ENCODE results near the gene ALPP. TPM values are rescaled to one million over a fixed set of nuclear protein-coding genes. Genes with fewer than 3 reads are reported as not detected.

The ALPP gene
- total and polyA plus RNA-seq, 3 donors from 2014 or later, result 0.25 to 0.87 TPM; not detected in 1

DNA sequence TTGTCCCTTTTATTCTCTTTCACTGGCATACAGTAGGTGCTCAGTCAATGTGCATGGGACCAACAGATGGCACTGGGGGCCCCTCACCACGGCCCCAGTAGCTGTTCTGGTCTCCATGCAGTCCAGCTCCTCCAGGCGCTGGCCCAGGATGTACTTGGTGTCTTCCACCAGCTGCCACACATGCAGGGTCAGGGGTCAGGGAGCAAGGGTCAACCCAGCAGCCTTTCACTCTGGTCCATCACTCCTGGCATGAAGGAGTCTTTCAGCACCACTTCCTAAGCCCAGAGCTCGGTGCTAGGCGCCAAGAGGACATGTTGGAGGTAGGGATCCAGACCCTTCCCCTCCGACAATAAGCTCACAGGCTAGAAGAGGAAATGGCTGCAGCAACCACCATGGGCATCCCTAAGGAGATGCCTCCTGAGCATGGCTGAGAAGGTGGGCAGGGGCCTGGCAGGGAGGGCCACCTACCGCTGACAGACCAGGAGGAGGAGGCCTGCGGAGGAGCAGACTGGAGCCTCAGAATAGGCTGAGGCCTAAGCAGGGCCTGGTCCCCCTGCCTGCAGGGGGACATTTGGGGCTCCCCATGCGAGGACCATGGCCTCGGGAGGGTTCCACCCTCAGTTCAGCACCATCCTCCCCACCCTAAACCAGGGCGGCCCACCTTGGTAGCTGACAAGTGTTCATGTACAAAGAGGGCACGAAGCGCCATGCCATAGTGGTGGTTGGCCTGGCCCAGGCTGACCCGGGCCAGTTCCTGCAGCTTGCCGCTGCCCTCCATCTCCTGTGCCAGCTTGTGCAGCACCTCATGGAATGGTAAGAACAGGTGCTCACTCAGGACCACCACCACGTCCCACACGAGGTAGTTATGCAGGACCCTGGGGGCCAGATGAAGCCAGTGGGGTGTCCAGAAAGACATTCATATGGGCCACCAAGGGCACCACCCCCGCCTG lies 38.2 kb downstream of the ALPP start:
- DNase-seq, result no peak
- TF ChIP-seq, protein P1, sequence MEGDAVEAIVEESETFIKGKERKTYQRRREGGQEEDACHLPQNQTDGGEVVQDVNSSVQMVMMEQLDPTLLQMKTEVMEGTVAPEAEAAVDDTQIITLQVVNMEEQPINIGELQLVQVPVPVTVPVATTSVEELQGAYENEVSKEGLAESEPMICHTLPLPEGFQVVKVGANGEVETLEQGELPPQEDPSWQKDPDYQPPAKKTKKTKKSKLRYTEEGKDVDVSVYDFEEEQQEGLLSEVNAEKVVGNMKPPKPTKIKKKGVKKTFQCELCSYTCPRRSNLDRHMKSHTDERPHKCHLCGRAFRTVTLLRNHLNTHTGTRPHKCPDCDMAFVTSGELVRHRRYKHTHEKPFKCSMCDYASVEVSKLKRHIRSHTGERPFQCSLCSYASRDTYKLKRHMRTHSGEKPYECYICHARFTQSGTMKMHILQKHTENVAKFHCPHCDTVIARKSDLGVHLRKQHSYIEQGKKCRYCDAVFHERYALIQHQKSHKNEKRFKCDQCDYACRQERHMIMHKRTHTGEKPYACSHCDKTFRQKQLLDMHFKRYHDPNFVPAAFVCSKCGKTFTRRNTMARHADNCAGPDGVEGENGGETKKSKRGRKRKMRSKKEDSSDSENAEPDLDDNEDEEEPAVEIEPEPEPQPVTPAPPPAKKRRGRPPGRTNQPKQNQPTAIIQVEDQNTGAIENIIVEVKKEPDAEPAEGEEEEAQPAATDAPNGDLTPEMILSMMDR (IDR thresholded peaks at IDR 0.05), result no peak
- TF ChIP-seq POLR2A (IDR thresholded peaks at IDR 0.05), result no peak
- Histone ChIP-seq H3K27me3 (no peaks in the 10 kb centered on the region), H3K27ac (no peak overlapping the region), H3K36me3 (ENCODE audit: low read depth, missing control alignments) (no peaks in the 10 kb centered on the region), H3K9me3 (no peaks in the 10 kb centered on the region), H3K4me1 (peaks cover 8% of the 10 kb centered on the region), H3K4me3 (no peak overlapping the region)
- WGBS, 2 donors, result 90 to 100% methylated on average over 3 to 16 of the region's 17 CpGs
- intact Hi-C loops (cut with DNase I; ENCODE audit: low total_unique reads), result no loop called here

DNA sequence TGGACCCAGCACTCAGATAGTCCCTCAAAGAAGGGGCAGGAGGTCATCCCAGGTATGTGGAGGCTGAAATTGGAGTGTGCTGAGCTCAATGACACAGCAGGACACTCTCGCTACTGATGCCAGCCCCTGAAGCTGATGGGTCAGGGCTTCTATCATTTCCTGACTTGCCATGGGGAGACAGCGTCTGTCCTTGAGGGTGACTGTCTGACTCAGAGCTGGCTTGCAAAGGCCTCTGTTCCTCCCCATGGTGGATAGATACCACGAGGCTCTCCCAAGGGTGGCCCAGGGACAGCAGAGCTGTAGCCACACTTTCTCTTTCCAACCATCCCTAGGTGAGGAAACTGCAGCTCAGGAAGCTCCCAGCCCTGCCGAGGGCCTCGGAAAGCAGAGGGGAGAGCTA lies 38.9 kb downstream of the ALPP start:
- Histone ChIP-seq H3K27ac (no peak overlapping the region), H3K4me3 (no peak overlapping the region), H3K4me1 (peaks cover 8% of the 10 kb centered on the region), H3K36me3 (ENCODE audit: low read depth, missing control alignments) (no peaks in the 10 kb centered on the region), H3K27me3 (no peaks in the 10 kb centered on the region), H3K9me3 (no peaks in the 10 kb centered on the region)
- no peak for DNase-seq
- 79 to 83% methylated on average over 4 to 5 of the region's 5 CpGs for WGBS, 2 donors
- intact Hi-C loops (cut with DNase I; ENCODE audit: low total_unique reads), result no loop called here
- TF ChIP-seq POLR2A (IDR thresholded peaks at IDR 0.05), result no peak

DNA sequence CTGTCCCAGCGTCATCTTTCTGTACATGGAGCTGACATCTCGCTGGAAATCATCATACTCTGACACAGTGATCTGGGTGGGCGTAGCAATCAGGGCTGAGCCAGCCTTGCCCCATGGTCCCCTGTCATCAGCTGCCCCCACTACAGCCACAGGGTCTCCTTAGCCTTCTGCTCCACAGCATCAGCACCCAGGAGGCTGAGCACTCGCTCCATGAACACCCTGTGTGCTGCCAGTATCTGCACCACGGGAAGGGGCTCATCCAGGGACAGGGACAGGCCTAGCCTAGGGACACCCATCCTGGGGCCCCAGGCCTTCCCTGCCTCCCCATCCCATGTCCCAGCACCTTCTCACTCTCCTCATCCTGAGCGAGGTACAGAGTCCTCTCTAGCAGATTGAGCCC lies 39.5 kb downstream of the ALPP start:
- H3K4me3 ChIP-seq, result no peak overlapping the region
- DNase-seq, result no peak
- H3K9me3 ChIP-seq, result no peaks in the 10 kb centered on the region
- peaks cover 8% of the 10 kb centered on the region for H3K4me1 ChIP-seq
- TF ChIP-seq, protein P1 (IDR thresholded peaks at IDR 0.05), result no peak
- TF ChIP-seq POLR2A (IDR thresholded peaks at IDR 0.05), result no peak
- no peaks in the 10 kb centered on the region for H3K36me3 ChIP-seq (ENCODE audit: low read depth, missing control alignments)
- WGBS, 2 donors, result 68 to 72% methylated on average over 3 to 6 of the region's 6 CpGs
- intact Hi-C loops (cut with DNase I; ENCODE audit: low total_unique reads), result no loop called here
- no peak overlapping the region for H3K27ac ChIP-seq
- H3K27me3 ChIP-seq, result no peaks in the 10 kb centered on the region

DNA sequence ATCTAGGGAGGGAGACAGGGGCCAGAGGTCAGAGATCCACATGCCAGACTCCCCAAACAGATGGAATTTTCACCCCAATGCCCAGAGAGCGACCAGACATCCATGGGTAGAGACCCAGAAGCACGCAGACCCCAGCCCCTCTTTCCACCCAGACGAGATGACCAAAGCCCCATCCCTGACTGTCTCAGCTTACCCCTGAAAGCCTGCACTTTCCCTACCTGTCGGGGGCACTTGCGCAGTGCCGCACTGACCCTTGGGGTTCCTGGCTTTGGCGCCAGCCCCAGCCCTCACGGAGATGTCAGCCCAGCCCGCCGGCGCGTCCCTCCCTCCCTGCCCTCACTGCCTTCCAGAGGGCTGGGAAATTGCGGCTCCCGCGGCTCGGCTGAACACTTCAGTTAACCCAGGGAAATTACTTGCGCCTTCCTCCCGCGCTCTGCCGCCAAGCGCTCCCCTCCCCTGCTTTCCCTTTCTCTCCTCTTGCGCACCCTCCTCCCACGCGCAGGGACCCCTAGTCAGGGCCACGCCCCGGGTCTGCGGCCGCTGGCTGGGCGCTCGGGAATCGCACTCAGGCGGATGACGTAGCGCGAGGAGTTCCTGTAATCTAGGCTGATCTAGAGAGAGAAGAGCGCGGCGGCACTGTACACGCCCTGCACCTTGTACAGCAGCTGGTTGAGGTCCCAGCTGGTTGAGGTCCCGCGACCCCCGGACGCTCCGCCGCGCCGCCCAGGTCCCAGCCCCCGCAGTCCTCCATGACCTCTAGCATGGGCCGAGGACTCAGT lies 40.1 kb downstream of the ALPP start:
- Histone ChIP-seq H3K36me3 (ENCODE audit: low read depth, missing control alignments) (no peaks in the 10 kb centered on the region), H3K4me1 (peaks cover 8% of the 10 kb centered on the region), H3K4me3 (peak overlapping the region; percentile 29), H3K27ac (no peak overlapping the region), H3K27me3 (no peaks in the 10 kb centered on the region), H3K9me3 (no peaks in the 10 kb centered on the region)
- intact Hi-C loops (cut with DNase I; ENCODE audit: low total_unique reads), result no loop called here
- no peak for TF ChIP-seq POLR2A (IDR thresholded peaks at IDR 0.05)
- TF ChIP-seq, protein P1 (IDR thresholded peaks at IDR 0.05), result no peak
- WGBS, 2 donors, result 1 to 3% methylated on average over 23 to 45 of the region's 49 CpGs
- no peak for DNase-seq

Measured in testis (tissue), 3 donors.